ENCODE measurements around the gene AQP6. TPM values are rescaled to one million over a fixed set of nuclear protein-coding genes. Genes with fewer than 3 reads are reported as not detected.
"Not testable (repeated sequence)": the region's sequence is repeated elsewhere in the genome, so short reads cannot be mapped to it uniquely, and the experiment has no call there.

Gene AQP6
- total RNA-seq, 1 experiment from 2014 or later, result not detected

DNA sequence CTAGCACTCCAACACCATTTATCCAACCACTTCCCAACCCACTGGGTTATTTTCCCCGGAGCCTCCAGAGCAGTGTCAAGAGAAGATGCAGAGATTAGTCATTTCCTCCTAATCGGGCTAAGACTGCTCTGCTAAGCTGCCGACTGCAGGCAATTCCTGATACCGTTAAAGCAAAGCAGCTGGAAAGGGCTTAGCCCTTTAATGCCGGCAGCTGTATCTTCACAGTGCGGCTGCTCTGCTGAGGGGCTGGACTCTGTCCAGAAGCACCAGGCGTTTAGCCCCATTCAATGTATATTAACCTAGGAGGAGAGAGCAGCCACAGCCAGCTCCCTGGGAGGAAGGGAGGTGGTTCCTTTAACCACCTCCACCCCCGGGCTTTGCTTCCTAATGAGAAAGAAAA is 11.1 kb downstream of the AQP6 start:
- H4K20me1 ChIP-seq (ENCODE audit: insufficient read depth), result no peaks in the 10 kb centered on the region
- ChIA-PET CTCF (no interaction called here), POLR2A (ENCODE audit: unreplicated experiment) (no interaction called here)
- H3K79me2 ChIP-seq (ENCODE audit: low read depth), result no peaks in the 10 kb centered on the region
- no peaks in the 10 kb centered on the region for H3K36me3 ChIP-seq (ENCODE audit: low read depth)
- H3K4me3 ChIP-seq, result no peak overlapping the region
- no peaks in the 10 kb centered on the region for H3K27me3 ChIP-seq (ENCODE audit: insufficient read depth, low read depth)
- H3K9me3 ChIP-seq (ENCODE audit: insufficient read depth, low read depth), result no peaks in the 10 kb centered on the region
- no peaks in the 10 kb centered on the region for H3K4me1 ChIP-seq (replicated peaks; ENCODE audit: insufficient read depth)
- intact Hi-C loops (cut with micrococcal nuclease; ENCODE audit: unreplicated experiment), result no loop called here
- TF ChIP-seq EZH2 (IDR thresholded peaks at IDR 0.05; ENCODE audit: low read depth), result no peak
- TF ChIP-seq, protein P1, sequence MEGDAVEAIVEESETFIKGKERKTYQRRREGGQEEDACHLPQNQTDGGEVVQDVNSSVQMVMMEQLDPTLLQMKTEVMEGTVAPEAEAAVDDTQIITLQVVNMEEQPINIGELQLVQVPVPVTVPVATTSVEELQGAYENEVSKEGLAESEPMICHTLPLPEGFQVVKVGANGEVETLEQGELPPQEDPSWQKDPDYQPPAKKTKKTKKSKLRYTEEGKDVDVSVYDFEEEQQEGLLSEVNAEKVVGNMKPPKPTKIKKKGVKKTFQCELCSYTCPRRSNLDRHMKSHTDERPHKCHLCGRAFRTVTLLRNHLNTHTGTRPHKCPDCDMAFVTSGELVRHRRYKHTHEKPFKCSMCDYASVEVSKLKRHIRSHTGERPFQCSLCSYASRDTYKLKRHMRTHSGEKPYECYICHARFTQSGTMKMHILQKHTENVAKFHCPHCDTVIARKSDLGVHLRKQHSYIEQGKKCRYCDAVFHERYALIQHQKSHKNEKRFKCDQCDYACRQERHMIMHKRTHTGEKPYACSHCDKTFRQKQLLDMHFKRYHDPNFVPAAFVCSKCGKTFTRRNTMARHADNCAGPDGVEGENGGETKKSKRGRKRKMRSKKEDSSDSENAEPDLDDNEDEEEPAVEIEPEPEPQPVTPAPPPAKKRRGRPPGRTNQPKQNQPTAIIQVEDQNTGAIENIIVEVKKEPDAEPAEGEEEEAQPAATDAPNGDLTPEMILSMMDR (conservative IDR thresholded peaks at IDR 0.05), result no peak
- H3K9me2 ChIP-seq (ENCODE audit: insufficient read depth), result no peaks in the 10 kb centered on the region
- peaks cover 5% of the 10 kb centered on the region; the same call in 1 of the 2 replicates for H3F3A ChIP-seq (ENCODE audit: insufficient read depth, low read depth)
- H3K27ac ChIP-seq, result no peak overlapping the region
- H3K4me2 ChIP-seq, result no peak overlapping the region
- no peak overlapping the region for H2AFZ ChIP-seq
- no TSS peak for BruUV-seq (replicated peaks)
- no peak for DNase-seq

DNA sequence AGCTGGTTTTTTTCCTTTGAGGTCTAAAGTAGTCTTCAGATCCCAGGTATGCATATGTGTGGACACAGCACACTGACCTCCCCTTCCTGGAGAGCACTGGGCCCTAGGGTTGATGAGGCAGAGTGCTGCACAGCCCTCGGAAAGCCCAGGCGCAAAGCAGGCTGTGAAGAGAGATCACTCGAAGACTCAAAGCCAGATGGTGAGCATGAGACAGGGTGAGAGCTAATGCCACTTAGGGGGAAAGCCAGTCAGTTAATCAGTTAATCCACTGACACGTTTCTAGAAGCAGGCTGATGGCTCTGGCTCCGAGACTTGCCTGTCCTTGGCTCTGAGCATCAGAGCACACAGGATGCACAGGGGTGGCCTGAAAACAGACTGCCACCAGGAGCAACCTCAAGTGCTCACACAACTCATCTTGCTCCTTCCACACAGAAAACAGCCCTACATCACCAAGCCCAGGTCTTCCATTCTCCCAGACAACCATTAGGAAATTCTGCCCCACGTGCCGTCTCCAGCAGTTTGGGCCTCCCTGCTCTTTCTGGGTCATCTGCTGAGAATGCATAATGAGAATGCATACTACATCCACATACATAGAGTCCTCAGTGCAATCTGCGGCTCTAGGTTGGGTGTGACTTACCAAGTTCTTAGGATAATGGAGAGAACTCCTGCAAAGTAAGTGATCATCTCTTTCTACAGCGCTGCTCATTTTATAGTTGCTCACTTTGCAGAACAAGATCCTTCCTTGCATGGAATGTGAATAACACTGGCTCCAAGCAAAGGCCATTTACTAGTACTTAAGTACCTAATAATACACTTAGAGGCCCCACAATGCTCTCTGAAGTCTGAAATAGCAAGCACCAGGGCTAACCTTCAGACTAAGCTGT is 12.0 kb downstream of the AQP6 start:
- ChIA-PET POLR2A (ENCODE audit: unreplicated experiment) (no interaction called here), CTCF (interaction anchor here (1.2 kb wide), 1 partner anchor 51 kb away, joined by 13 read pairs; no protein-coding TSS in a partner anchor)
- DNase-seq, result no peak
- intact Hi-C loops (cut with micrococcal nuclease; ENCODE audit: unreplicated experiment), result loop anchor here (5.0 kb wide), 1 partner anchor 38 kb away; no protein-coding TSS in a partner anchor
- Histone ChIP-seq H3K9me2 (ENCODE audit: insufficient read depth) (no peaks in the 10 kb centered on the region), H3K79me2 (ENCODE audit: low read depth) (no peaks in the 10 kb centered on the region), H3K4me2 (no peak overlapping the region), H3K27ac (no peak overlapping the region), H2AFZ (no peak overlapping the region), H3K27me3 (ENCODE audit: insufficient read depth, low read depth) (no peaks in the 10 kb centered on the region), H3K4me1 (replicated peaks; ENCODE audit: insufficient read depth) (no peaks in the 10 kb centered on the region), H3F3A (ENCODE audit: insufficient read depth, low read depth) (peaks cover 5% of the 10 kb centered on the region; the same call in 1 of the 2 replicates), H3K9me3 (ENCODE audit: insufficient read depth, low read depth) (no peaks in the 10 kb centered on the region), H4K20me1 (ENCODE audit: insufficient read depth) (no peaks in the 10 kb centered on the region), H3K4me3 (no peak overlapping the region), H3K36me3 (ENCODE audit: low read depth) (no peaks in the 10 kb centered on the region)
- TF ChIP-seq EZH2 (IDR thresholded peaks at IDR 0.05; ENCODE audit: low read depth), result no peak
- TF ChIP-seq, protein P1 (conservative IDR thresholded peaks at IDR 0.05), result no peak
- BruUV-seq (replicated peaks), result no TSS peak

DNA sequence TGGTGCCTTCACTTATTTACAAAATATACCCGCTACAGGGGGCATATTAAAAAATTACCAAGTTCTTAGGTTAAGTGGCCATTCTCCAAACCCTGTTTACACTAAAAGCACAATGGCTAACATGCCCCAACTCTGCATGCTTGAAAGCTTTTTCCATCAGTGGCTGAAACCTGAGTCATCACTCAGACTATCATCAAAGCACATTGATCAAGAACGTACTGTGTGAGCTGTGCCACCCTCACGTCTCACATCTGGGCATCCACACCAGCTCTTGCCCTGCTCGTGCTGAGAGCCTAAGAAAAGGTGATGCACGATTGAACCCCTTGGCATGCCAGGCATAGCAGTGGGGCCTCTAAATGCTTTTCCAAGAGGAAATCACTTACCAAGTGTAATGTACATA is 13.2 kb downstream of the AQP6 start:
- H3K9me2 ChIP-seq (ENCODE audit: insufficient read depth), result no peaks in the 10 kb centered on the region
- no peak overlapping the region for H3K4me2 ChIP-seq
- DNase-seq, result no peak
- H3K36me3 ChIP-seq (ENCODE audit: low read depth), result no peaks in the 10 kb centered on the region
- peaks cover 5% of the 10 kb centered on the region; the same call in 1 of the 2 replicates for H3F3A ChIP-seq (ENCODE audit: insufficient read depth, low read depth)
- H3K27ac ChIP-seq, result no peak overlapping the region
- intact Hi-C loops (cut with micrococcal nuclease; ENCODE audit: unreplicated experiment), result loop anchor here (5.0 kb wide), 1 partner anchor 36 kb away; no protein-coding TSS in a partner anchor
- ChIA-PET CTCF (interaction anchor here (1.2 kb wide), 1 partner anchor 50 kb away, joined by 13 read pairs; no protein-coding TSS in a partner anchor), POLR2A (ENCODE audit: unreplicated experiment) (no interaction called here)
- no peak overlapping the region for H3K4me3 ChIP-seq
- no peaks in the 10 kb centered on the region for H3K79me2 ChIP-seq (ENCODE audit: low read depth)
- H2AFZ ChIP-seq, result no peak overlapping the region
- TF ChIP-seq EZH2 (IDR thresholded peaks at IDR 0.05; ENCODE audit: low read depth), result no peak
- TF ChIP-seq, protein P1 (conservative IDR thresholded peaks at IDR 0.05), result no peak
- no peaks in the 10 kb centered on the region for H3K27me3 ChIP-seq (ENCODE audit: insufficient read depth, low read depth)
- no peaks in the 10 kb centered on the region for H4K20me1 ChIP-seq (ENCODE audit: insufficient read depth)
- no peaks in the 10 kb centered on the region for H3K4me1 ChIP-seq (replicated peaks; ENCODE audit: insufficient read depth)
- H3K9me3 ChIP-seq (ENCODE audit: insufficient read depth, low read depth), result no peaks in the 10 kb centered on the region
- no TSS peak for BruUV-seq (replicated peaks)

- H3F3A ChIP-seq (ENCODE audit: insufficient read depth, low read depth); DNase-seq; POLR2A ChIA-PET (ENCODE audit: unreplicated experiment); BruUV-seq (replicated peaks); H2AFZ ChIP-seq; H3K4me3 ChIP-seq; H3K27me3 ChIP-seq (ENCODE audit: insufficient read depth, low read depth); CTCF ChIA-PET; H3K36me3 ChIP-seq (ENCODE audit: low read depth); H3K4me2 ChIP-seq; H3K9me3 ChIP-seq (ENCODE audit: insufficient read depth, low read depth); H3K27ac ChIP-seq; H3K9me2 ChIP-seq (ENCODE audit: insufficient read depth); H4K20me1 ChIP-seq (ENCODE audit: insufficient read depth); H3K4me1 ChIP-seq (replicated peaks; ENCODE audit: insufficient read depth); H3K79me2 ChIP-seq (ENCODE audit: low read depth): not testable (repeated sequence)
- intact Hi-C loops (cut with micrococcal nuclease; ENCODE audit: unreplicated experiment), result loop anchor here (5.0 kb wide), 1 partner anchor 36 kb away; no protein-coding TSS in a partner anchor
Measured at GRCh38 chr12:49986476-49986875, 13.7 kb downstream of the AQP6 start.
